Retinal pigment epithelial cell (primary cell): ENCODE data around the gene MAP2K3.

Experiments
- DNase-seq: peaks from one replicate; pipeline ENCODE4 v3.0.0-alpha.2; 2010; ENCODE audit warnings: low read depth
- H3K4me3 ChIP-seq: 2 replicates; pipeline ENCODE4 v1.5.1; 2011; ENCODE audit warnings: mild to moderate bottlenecking, low read length, control low read depth, moderate library complexity
- CTCF ChIP-seq: conservative IDR thresholded peaks from 2 replicates; pipeline ENCODE4 v1.5.1; 2011; ENCODE audit warnings: low read depth, low read length, control low read depth, inconsistent platforms

The MAP2K3 gene

GRCh38 chr17:21277332-21277731 lies 7.2 kb upstream of the MAP2K3 start:
- TF ChIP-seq CTCF: no peak
- no peak for DNase-seq
- no peak overlapping the region for H3K4me3 ChIP-seq

- TF ChIP-seq CTCF: no peak
- no peak overlapping the region for H3K4me3 ChIP-seq
- DNase-seq: no peak
Observed at GRCh38 chr17:21278450-21279197, 5.9 kb upstream of the MAP2K3 start.

GRCh38 chr17:21279198-21279535 lies 5.3 kb upstream of the MAP2K3 start:
- no peak for TF ChIP-seq CTCF
- no peak overlapping the region for H3K4me3 ChIP-seq
- no peak for DNase-seq

- TF ChIP-seq CTCF: no peak
- no peak overlapping the region for H3K4me3 ChIP-seq
- DNase-seq: no peak
Observed at GRCh38 chr17:21279582-21279981, 4.9 kb upstream of the MAP2K3 start.

- DNase-seq: no peak
- peak; percentile 99 for TF ChIP-seq CTCF
- no peak overlapping the region for H3K4me3 ChIP-seq
Observed at GRCh38 chr17:21280081-21280518, 4.4 kb upstream of the MAP2K3 start.

- no peak for TF ChIP-seq CTCF
- DNase-seq: peak; percentile 95
- H3K4me3 ChIP-seq: no peak overlapping the region
Observed at GRCh38 chr17:21282231-21282630, 2.3 kb upstream of the MAP2K3 start.

- no peak overlapping the region for H3K4me3 ChIP-seq
- TF ChIP-seq CTCF: no peak
- no peak for DNase-seq
Observed at GRCh38 chr17:21282850-21283249, 1.7 kb upstream of the MAP2K3 start.
